ENCODE data around the gene LAMA5.

LAMA5 gene

GRCh38 chr20:62392621-62393334 lies 25.7 kb upstream of the LAMA5 start:
- Histone ChIP-seq H2AFZ (ENCODE audit: low read depth) (no peak overlapping the region), H3K27ac (no peak overlapping the region), H3K4me2 (no peak overlapping the region), H4K20me1 (ENCODE audit: insufficient read depth) (no peaks in the 10 kb centered on the region), H3K27me3 (ENCODE audit: insufficient read depth, low read depth) (no peaks in the 10 kb centered on the region), H3K4me1 (ENCODE audit: low read depth, poor library complexity, severe bottlenecking) (peaks cover 11% of the 10 kb centered on the region), H3K79me2 (ENCODE audit: insufficient read depth, low read depth) (peaks cover 7% of the 10 kb centered on the region), H3K4me3 (IDR thresholded peaks at IDR 0.05; ENCODE audit: insufficient read depth, low read depth, low read length) (no peak overlapping the region), H3K9ac (no peak overlapping the region), H3K36me3 (ENCODE audit: insufficient read depth) (peaks cover 3% of the 10 kb centered on the region; the same call in 1 of the 2 replicates)
- TF ChIP-seq CTCF (conservative IDR thresholded peaks at IDR 0.05; ENCODE audit: low read depth, low read length) = no peak

DNA sequence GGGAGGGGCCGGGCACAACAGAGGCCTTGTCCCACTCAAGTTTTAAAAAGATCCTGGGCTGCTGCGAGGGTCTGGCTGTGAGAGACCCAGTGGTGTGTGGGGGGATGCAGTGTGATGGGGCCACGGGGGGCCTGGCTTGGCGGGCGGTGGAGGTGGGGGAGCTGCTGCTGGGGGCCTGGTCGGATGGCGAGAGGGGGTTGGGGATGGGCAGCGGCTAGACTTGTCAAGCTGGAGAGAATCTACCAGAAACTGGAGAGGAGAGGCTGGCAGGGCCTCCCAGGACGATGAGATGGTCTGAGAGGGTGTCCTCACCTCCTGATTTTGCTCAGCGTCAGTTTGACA lies 24.9 kb upstream of the LAMA5 start:
- Histone ChIP-seq H3K4me3 (IDR thresholded peaks at IDR 0.05; ENCODE audit: insufficient read depth, low read depth, low read length) (no peak overlapping the region), H2AFZ (ENCODE audit: low read depth) (no peak overlapping the region), H3K79me2 (ENCODE audit: insufficient read depth, low read depth) (peaks cover 15% of the 10 kb centered on the region), H3K36me3 (ENCODE audit: insufficient read depth) (peaks cover 3% of the 10 kb centered on the region; the same call in 1 of the 2 replicates), H4K20me1 (ENCODE audit: insufficient read depth) (no peaks in the 10 kb centered on the region), H3K9ac (no peak overlapping the region), H3K4me2 (no peak overlapping the region), H3K4me1 (ENCODE audit: low read depth, poor library complexity, severe bottlenecking) (peaks cover 12% of the 10 kb centered on the region), H3K27me3 (ENCODE audit: insufficient read depth, low read depth) (no peaks in the 10 kb centered on the region), H3K27ac (no peak overlapping the region)
- no peak for TF ChIP-seq CTCF (conservative IDR thresholded peaks at IDR 0.05; ENCODE audit: low read depth, low read length)

GRCh38 chr20:62391165-62392076 lies 24.3 kb upstream of the LAMA5 start:
- Histone ChIP-seq H3K79me2 (ENCODE audit: insufficient read depth, low read depth) (peaks cover 19% of the 10 kb centered on the region), H2AFZ (ENCODE audit: low read depth) (no peak overlapping the region), H3K9ac (no peak overlapping the region), H3K4me1 (ENCODE audit: low read depth, poor library complexity, severe bottlenecking) (peaks cover 12% of the 10 kb centered on the region), H3K4me3 (IDR thresholded peaks at IDR 0.05; ENCODE audit: insufficient read depth, low read depth, low read length) (no peak overlapping the region), H3K27ac (no peak overlapping the region), H4K20me1 (ENCODE audit: insufficient read depth) (no peaks in the 10 kb centered on the region), H3K4me2 (no peak overlapping the region), H3K27me3 (ENCODE audit: insufficient read depth, low read depth) (no peaks in the 10 kb centered on the region), H3K36me3 (ENCODE audit: insufficient read depth) (peaks cover 3% of the 10 kb centered on the region; the same call in 1 of the 2 replicates)
- TF ChIP-seq CTCF (conservative IDR thresholded peaks at IDR 0.05; ENCODE audit: low read depth, low read length) = no peak

DNA sequence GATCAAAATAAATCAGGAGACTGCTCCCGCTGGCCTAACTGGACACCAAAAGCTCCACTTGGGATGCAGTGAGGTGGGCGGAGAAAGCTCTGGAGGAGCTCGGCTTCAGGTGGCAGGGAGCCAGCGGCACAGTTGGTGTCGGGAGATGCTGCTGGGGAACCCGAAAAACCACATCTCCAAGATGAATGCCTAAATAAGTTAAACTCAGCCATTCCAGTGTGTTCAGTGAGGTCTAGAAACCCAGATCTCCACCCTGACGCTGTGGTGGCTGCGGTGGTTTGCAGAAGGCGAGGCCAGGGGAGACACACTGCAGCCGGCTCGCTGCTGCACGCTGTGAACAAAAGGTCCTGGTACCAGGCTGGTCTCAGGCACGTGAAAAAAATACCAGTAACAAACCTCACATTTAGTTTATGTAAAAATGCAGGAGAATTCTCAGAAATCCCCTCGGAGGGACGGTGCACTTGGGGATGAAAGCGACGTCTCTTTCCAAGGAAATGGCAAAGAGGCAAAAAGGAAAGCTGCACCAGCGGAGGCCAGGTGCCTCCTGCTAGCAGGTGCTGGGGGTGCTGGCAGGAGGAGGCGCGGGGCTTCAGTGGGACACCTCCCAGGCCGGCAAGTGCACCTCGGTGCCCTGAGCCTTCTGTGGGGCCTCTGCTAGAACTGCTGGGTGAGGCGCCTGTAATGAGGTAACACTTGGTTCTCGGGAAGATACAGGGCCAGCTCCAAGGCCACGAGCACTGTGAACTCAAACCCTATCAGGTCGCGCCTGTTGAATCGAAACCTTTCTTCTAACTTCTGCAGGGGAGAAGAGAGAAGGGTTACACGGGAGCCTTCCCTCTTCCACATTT lies 23.4 kb upstream of the LAMA5 start:
- Histone ChIP-seq H3K9ac (no peak overlapping the region), H3K79me2 (ENCODE audit: insufficient read depth, low read depth) (peaks cover 27% of the 10 kb centered on the region), H3K27ac (no peak overlapping the region), H3K36me3 (ENCODE audit: insufficient read depth) (peaks cover 3% of the 10 kb centered on the region; the same call in 1 of the 2 replicates), H4K20me1 (ENCODE audit: insufficient read depth) (no peaks in the 10 kb centered on the region), H3K4me3 (IDR thresholded peaks at IDR 0.05; ENCODE audit: insufficient read depth, low read depth, low read length) (no peak overlapping the region), H3K4me2 (no peak overlapping the region), H3K27me3 (ENCODE audit: insufficient read depth, low read depth) (no peaks in the 10 kb centered on the region), H3K4me1 (ENCODE audit: low read depth, poor library complexity, severe bottlenecking) (peaks cover 14% of the 10 kb centered on the region), H2AFZ (ENCODE audit: low read depth) (no peak overlapping the region)
- TF ChIP-seq CTCF (conservative IDR thresholded peaks at IDR 0.05; ENCODE audit: low read depth, low read length) = no peak
